Loucy (cell line): ENCODE measurements around the gene AJM1.
"Not testable (repeated sequence)": the region's sequence is repeated elsewhere in the genome, so short reads cannot be mapped to it uniquely, and the experiment has no call there.

Source experiments
- H2AFZ ChIP-seq: fragments of 200-600 bp; sonication (generic); 2 replicates; pipeline ENCODE4 v1.6.0; 2016; ENCODE audit warnings: antibody characterized with exemption, mild to moderate bottlenecking, low read length, moderate library complexity
- H3F3A ChIP-seq: fragments of 200-600 bp; 2 replicates; pipeline ENCODE4 v1.6.0; 2016; ENCODE audit warnings: antibody characterized with exemption, low read depth, mild to moderate bottlenecking
- H3K27me3 ChIP-seq: fragments of 200-600 bp; sonication (generic); 2 replicates; pipeline ENCODE4 v1.6.1; 2014; ENCODE audit warnings: low read length, mild to moderate bottlenecking; ENCODE audit not compliant: insufficient read depth, poor library complexity, severe bottlenecking
- H3K36me3 ChIP-seq: fragments of 200-600 bp; sonication (generic); 2 replicates; pipeline ENCODE4 v1.6.1; 2016; ENCODE audit warnings: low read length; ENCODE audit not compliant: insufficient read depth
- H3K4me1 ChIP-seq: fragments of 200-600 bp; sonication (generic); 2 replicates; pipeline ENCODE4 v1.5.1; 2014; ENCODE audit warnings: low read length, mild to moderate bottlenecking; ENCODE audit not compliant: insufficient read depth, poor library complexity, severe bottlenecking
- H3K4me2 ChIP-seq: fragments of 200-600 bp; sonication (generic); 2 replicates; pipeline ENCODE4 v1.6.0; 2014; ENCODE audit warnings: antibody characterized with exemption, low read length, low read depth, mild to moderate bottlenecking; ENCODE audit not compliant: poor library complexity, severe bottlenecking
- H3K4me3 ChIP-seq: fragments of 200-600 bp; sonication (generic); 2 replicates; pipeline ENCODE4 v1.5.1; 2014; ENCODE audit warnings: low read length, mild to moderate bottlenecking, mixed read lengths; ENCODE audit not compliant: poor library complexity, severe bottlenecking
- H3K79me2 ChIP-seq: fragments of 200-600 bp; sonication (generic); 2 replicates; pipeline ENCODE4 v1.6.1; 2014; ENCODE audit warnings: low read length; ENCODE audit not compliant: insufficient read depth
- H3K9ac ChIP-seq: fragments of 200-600 bp; sonication (generic); 2 replicates; pipeline ENCODE4 v1.6.0; 2014; ENCODE audit warnings: mild to moderate bottlenecking, low read depth, low read length, moderate library complexity; ENCODE audit not compliant: poor library complexity, severe bottlenecking
- H3K9me2 ChIP-seq: fragments of 200-600 bp; sonication (generic); replicated peaks from 2 replicates; pipeline ENCODE4 v1.6.1; 2016; ENCODE audit warnings: low read depth, low read length, mixed read lengths
- H3K9me3 ChIP-seq: fragments of 200-600 bp; sonication (generic); 2 replicates; pipeline ENCODE4 v1.6.1; 2014; ENCODE audit warnings: mild to moderate bottlenecking, antibody characterized with exemption, low read length, low read depth; ENCODE audit not compliant: insufficient read depth
- H4K20me1 ChIP-seq: fragments of 200-600 bp; sonication (generic); 2 replicates; pipeline ENCODE4 v1.6.0; 2014; ENCODE audit warnings: antibody characterized with exemption, low read length, mild to moderate bottlenecking; ENCODE audit not compliant: insufficient read depth, poor library complexity, severe bottlenecking
- EZH2phosphoT487 ChIP-seq: fragments of 200-600 bp; IDR thresholded peaks from 2 replicates; pipeline ENCODE4 v1.6.1; 2018; ENCODE audit warnings: antibody characterized with exemption, mild to moderate bottlenecking, moderate library complexity, borderline replicate concordance
- TF ChIP-seq, protein P1 (sequence below): fragments of 200-600 bp; sonication (generic); conservative IDR thresholded peaks from 2 replicates; pipeline ENCODE4 v1.5.1; 2014; ENCODE audit warnings: mild to moderate bottlenecking, antibody characterized with exemption, low read length

Gene AJM1

DNA sequence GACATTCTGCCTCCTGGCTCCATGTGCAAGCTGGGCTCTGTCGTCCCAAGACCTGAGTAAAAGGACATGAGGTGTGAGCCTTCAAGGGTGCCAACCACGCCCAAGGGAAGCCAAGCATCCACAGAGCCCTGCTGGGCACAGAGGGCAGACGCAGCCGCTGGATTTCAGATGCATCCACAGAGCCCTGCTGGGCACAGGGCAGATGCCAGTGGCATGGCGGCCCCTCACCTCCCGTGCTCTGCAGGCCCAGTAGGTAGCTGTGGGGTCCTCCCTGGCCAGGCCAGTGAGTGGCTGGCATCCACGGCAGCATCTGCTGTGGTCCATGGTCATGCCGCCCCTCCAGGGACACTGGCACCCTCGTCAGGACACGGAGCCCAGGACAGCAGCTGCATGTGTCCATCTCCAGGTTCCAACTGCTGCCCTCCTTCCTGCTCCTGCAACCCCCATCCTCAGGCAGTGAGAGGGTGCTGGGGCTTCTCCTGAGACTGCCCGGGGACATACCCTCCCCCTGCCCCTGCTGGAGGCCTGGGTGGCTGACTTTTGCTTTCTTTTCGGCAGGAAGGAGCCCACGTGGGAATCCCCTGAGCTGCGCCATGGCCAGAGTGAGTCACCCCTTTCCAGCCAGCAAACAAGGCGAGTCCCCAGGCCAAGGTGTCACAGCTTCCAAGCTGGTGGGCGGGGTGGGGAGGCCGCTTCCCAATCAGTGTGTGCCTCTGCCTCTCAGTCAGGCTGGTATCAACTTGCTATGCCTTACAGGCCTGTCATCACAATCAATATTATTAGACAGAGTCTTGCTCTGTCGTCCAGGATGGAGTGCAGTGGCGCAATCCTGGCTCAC is 40.0 kb downstream of the AJM1 start:
- no peak overlapping the region for H2AFZ ChIP-seq

DNA sequence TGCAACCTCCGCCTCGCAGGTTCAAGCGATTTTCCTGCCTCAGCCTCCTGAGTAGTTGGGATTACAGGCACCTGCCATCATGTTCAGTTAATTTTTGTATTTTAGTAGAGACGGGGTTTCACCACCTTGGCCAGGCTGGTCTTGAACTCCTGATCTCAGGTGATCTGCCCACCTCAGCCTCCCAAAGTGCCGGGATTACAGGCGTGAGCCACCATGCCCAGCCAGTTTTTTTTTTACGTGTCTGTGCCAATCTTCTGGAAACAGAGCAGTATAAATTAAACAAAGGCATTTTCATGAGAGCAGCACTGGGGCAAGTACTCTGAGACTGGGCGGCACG is 40.6 kb downstream of the AJM1 start:
- peaks cover 22% of the 10 kb centered on the region for H3K79me2 ChIP-seq
- H4K20me1 ChIP-seq: peaks cover 13% of the 10 kb centered on the region
- H3F3A ChIP-seq, H3K36me3 ChIP-seq, H3K4me2 ChIP-seq, H3K4me3 ChIP-seq, H3K9me3 ChIP-seq, H2AFZ ChIP-seq, H3K27me3 ChIP-seq, H3K9me2 ChIP-seq, H3K9ac ChIP-seq: not testable (repeated sequence)
- H3K4me1 ChIP-seq: peaks cover 25% of the 10 kb centered on the region

More for the DNA sequence above, 40.0 kb downstream of the AJM1 start:
- Histone ChIP-seq H3K9me2 (no peaks in the 10 kb centered on the region), H3K4me2 (peak overlapping the region; percentile 11), H3K79me2 (peaks cover 16% of the 10 kb centered on the region), H3K4me3 (no peak overlapping the region), H3K9ac (no peak overlapping the region), H3K36me3 (no peaks in the 10 kb centered on the region), H3K4me1 (peaks cover 22% of the 10 kb centered on the region), H4K20me1 (peaks cover 7% of the 10 kb centered on the region), H3K27me3 (no peaks in the 10 kb centered on the region), H3K9me3 (no peaks in the 10 kb centered on the region), H3F3A (no peaks in the 10 kb centered on the region)
- TF ChIP-seq EZH2phosphoT487: no peak
- TF ChIP-seq, protein P1, sequence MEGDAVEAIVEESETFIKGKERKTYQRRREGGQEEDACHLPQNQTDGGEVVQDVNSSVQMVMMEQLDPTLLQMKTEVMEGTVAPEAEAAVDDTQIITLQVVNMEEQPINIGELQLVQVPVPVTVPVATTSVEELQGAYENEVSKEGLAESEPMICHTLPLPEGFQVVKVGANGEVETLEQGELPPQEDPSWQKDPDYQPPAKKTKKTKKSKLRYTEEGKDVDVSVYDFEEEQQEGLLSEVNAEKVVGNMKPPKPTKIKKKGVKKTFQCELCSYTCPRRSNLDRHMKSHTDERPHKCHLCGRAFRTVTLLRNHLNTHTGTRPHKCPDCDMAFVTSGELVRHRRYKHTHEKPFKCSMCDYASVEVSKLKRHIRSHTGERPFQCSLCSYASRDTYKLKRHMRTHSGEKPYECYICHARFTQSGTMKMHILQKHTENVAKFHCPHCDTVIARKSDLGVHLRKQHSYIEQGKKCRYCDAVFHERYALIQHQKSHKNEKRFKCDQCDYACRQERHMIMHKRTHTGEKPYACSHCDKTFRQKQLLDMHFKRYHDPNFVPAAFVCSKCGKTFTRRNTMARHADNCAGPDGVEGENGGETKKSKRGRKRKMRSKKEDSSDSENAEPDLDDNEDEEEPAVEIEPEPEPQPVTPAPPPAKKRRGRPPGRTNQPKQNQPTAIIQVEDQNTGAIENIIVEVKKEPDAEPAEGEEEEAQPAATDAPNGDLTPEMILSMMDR: no peak

DNA sequence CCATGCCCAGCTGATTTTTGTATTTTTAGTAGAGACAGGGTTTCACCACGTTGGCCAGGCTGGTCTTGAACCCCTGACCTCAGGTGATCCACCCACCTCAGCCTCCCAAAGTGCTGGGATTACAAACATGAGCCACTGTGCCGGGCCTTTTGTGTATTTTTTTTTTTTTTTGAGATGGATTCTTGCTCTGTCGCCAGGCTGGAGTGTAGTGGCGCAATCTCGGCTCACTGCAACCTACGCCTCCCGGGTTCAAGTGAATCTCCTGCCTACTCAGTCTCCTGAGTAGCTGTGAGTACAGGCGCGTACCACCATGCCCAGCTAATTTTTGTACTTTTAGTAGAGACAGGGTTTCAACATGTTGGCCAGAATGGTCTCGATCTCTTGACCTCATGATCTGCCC is 41.4 kb downstream of the AJM1 start:
- Histone ChIP-seq H3K4me1 (peaks cover 31% of the 10 kb centered on the region), H4K20me1 (peaks cover 20% of the 10 kb centered on the region), H3K79me2 (peaks cover 30% of the 10 kb centered on the region)
- H2AFZ ChIP-seq, H3K4me3 ChIP-seq, H3K27me3 ChIP-seq, H3K9me2 ChIP-seq, H3K36me3 ChIP-seq, H3K9ac ChIP-seq, H3K4me2 ChIP-seq, H3F3A ChIP-seq, H3K9me3 ChIP-seq: not testable (repeated sequence)

DNA sequence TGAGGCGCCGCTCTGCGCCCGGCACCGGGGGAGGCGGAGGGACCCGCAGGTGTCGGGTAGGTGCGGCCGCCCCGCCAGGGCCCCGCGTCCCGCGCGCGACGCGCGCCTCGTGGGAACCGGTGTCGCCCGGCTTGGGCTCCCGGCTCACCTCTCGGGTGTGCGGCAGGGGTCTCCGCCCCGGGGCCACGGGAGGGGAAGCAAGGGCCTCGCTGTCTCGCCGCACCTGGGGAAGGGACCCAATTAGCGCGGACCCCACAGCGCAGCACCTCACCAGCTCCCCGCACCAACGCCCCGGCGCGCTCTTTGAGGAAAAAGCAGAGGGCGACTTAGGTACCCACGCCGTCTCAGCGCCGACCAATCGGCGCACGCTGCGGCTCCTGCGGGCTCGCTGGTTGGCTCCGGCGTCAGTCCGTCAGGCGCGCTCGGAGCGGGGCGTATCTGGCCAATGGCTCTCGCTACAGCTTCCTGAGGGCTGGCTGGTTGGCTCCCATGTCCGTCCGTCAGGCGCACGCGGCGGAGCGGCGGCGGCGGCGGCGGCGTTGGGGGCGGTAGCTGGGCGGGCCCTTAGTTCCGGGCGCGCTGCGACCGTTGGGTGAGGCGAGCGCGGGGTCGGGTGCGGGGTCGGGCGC is 43.8 kb downstream of the AJM1 start, which contains the start of gene TRAF2:
TSS of gene TRAF2 (plus strand) at position 567 of the 629 bp plus-strand sequence. CDS start 12,225 bp downstream, outside the sequence.
- TF ChIP-seq, protein P1: no peak
- no peak for TF ChIP-seq EZH2phosphoT487
- Histone ChIP-seq H3K4me1 (peaks cover 31% of the 10 kb centered on the region), H3K4me3 (peak within 1 kb of the TSS; percentile 87), H3K36me3 (peaks cover 6% of the 10 kb centered on the region; the same call in 1 of the 2 replicates), H3K9ac (peak within 1 kb of the TSS; percentile 97), H3F3A (no peaks in the 10 kb centered on the region), H3K79me2 (peaks cover 54% of the 10 kb centered on the region), H3K9me2 (no peaks in the 10 kb centered on the region), H4K20me1 (peaks cover 35% of the 10 kb centered on the region), H3K9me3 (no peaks in the 10 kb centered on the region), H2AFZ (peak within 1 kb of the TSS; percentile 98), H3K4me2 (peak within 1 kb of the TSS; percentile 93), H3K27me3 (no peaks in the 10 kb centered on the region)
